Ishikawa (cell line): ENCODE measurements around the gene APOL4.

Source experiments
- CEBPB ChIP-seq: IDR thresholded peaks from 2 replicates; pipeline ENCODE4 v1.6.1; 2012
- CREB1 ChIP-seq: IDR thresholded peaks from 2 replicates; pipeline ENCODE4 v1.6.1; 2012; ENCODE audit warnings: low read depth
- EGR1 ChIP-seq: IDR thresholded peaks from 2 replicates; pipeline ENCODE4 v1.6.1; 2012
- EP300 ChIP-seq: IDR thresholded peaks from 2 replicates; pipeline ENCODE4 v1.6.1; 2012; ENCODE audit warnings: borderline replicate concordance
- FOXM1 ChIP-seq: IDR thresholded peaks from 2 replicates; pipeline ENCODE4 v1.6.1; 2012; ENCODE audit warnings: low read depth, borderline replicate concordance
- MAX ChIP-seq: IDR thresholded peaks from 2 replicates; pipeline ENCODE4 v1.6.1; 2012
- NFIC ChIP-seq: IDR thresholded peaks from 2 replicates; pipeline ENCODE4 v1.6.1; 2012
- RAD21 ChIP-seq: IDR thresholded peaks from 2 replicates; pipeline ENCODE4 v1.6.1; 2012; ENCODE audit warnings: low read depth
- REST ChIP-seq: IDR thresholded peaks from 2 replicates; pipeline ENCODE4 v1.6.1; 2012; ENCODE audit warnings: low read depth, mild to moderate bottlenecking
- TAF1 ChIP-seq: IDR thresholded peaks from 2 replicates; pipeline ENCODE4 v1.6.1; 2012; ENCODE audit warnings: low read depth, mild to moderate bottlenecking
- TCF12 ChIP-seq: IDR thresholded peaks from 2 replicates; pipeline ENCODE4 v1.6.1; 2012; ENCODE audit warnings: low read depth
- TEAD4 ChIP-seq: IDR thresholded peaks from 2 replicates; pipeline ENCODE4 v1.6.1; 2012
- YY1 ChIP-seq: IDR thresholded peaks from 2 replicates; pipeline ENCODE4 v1.6.1; 2012; ENCODE audit warnings: low read depth
- ZBTB7A ChIP-seq: IDR thresholded peaks from 2 replicates; pipeline ENCODE4 v1.6.1; 2012; ENCODE audit warnings: low read depth
- TF ChIP-seq, protein P1 (sequence below): IDR thresholded peaks from 2 replicates; pipeline ENCODE4 v1.6.1; 2012

APOL4 gene

DNA sequence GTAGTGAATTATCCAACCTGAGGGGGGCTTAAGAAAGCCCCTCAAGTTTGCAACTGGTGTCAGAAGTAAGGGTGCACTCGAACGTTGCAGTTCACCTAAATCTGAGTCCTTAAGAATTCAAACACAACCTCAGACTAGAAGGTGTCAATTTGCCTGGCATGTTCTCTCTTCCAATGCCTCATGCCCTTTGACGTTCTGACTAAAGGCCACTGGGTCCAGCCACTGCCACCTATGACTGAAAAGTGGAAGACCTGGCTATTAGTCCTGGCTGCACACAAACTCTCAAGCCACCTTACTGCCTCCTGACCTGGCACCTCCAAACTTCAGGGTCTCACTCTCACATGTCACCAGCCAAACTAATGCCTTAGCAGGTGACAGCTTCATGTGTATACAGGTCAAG is 8.0 kb downstream of the APOL4 start:
- no peak for TF ChIP-seq TAF1
- TF ChIP-seq RAD21: no peak
- TF ChIP-seq NFIC: no peak
- no peak for TF ChIP-seq ZBTB7A
- TF ChIP-seq EGR1: no peak
- no peak for TF ChIP-seq FOXM1
- no peak for TF ChIP-seq EP300
- TF ChIP-seq CREB1: no peak
- TF ChIP-seq YY1: no peak
- no peak for TF ChIP-seq TCF12
- no peak for TF ChIP-seq TEAD4
- no peak for TF ChIP-seq MAX
- TF ChIP-seq CEBPB: no peak
- no peak for TF ChIP-seq REST
- TF ChIP-seq, protein P1, sequence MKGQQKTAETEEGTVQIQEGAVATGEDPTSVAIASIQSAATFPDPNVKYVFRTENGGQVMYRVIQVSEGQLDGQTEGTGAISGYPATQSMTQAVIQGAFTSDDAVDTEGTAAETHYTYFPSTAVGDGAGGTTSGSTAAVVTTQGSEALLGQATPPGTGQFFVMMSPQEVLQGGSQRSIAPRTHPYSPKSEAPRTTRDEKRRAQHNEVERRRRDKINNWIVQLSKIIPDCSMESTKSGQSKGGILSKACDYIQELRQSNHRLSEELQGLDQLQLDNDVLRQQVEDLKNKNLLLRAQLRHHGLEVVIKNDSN: no peak

GRCh38 chr22:36193171-36193570 is 8.4 kb downstream of the APOL4 start:
- TF ChIP-seq TCF12: no peak

- TF ChIP-seq FOXM1 (no peak), NFIC (0 out of 2 replicates have a peak, but pooled peaks have one; percentile 22)
These were observed 9.1 kb downstream of the APOL4 start for GRCh38 chr22:36192542-36192941.

GRCh38 chr22:36191106-36191836 is 10.3 kb downstream of the APOL4 start:
- TF ChIP-seq RAD21: no peak
- TF ChIP-seq TAF1: no peak
- no peak for TF ChIP-seq CEBPB
- TF ChIP-seq, protein P1: no peak
- no peak for TF ChIP-seq EP300

- TF ChIP-seq MAX (no peak), TAF1 (no peak), TCF12 (no peak), RAD21 (peak; percentile 22; the same call in 1 of the 2 replicates), CREB1 (no peak), EP300 (no peak), YY1 (no peak), CEBPB (no peak), ZBTB7A (no peak), FOXM1 (no peak), NFIC (peak; percentile 65), TEAD4 (no peak), REST (no peak)
These were observed 15.6 kb downstream of the APOL4 start for GRCh38 chr22:36185828-36186624.

GRCh38 chr22:36184433-36185025 is 17.1 kb downstream of the APOL4 start:
- no peak for TF ChIP-seq TAF1
